Cardiac fibroblast (primary cell): ENCODE results near the gene STARD3NL.

Experiments used
- DNase-seq, 2 donors: peaks; one replicate each; pipeline versions ENCODE4 v3.0.0 to v3.0.0-alpha.2; 2010; ENCODE audit warnings: low read depth in 2 of 2
- H3K4me3 ChIP-seq, 2 donors: replicated peaks in 1 of 2; 1 replicate in 1 of 2; 2 replicates in 1 of 2; pipeline ENCODE4 v1.5.1; 2011; ENCODE audit warnings: low read depth in 2 of 2, low read length in 2 of 2, mild to moderate bottlenecking in 2 of 2, moderate library complexity in 1 of 2
- CTCF ChIP-seq: IDR thresholded peaks from one replicate; pipeline ENCODE4 v1.5.1; 2011; ENCODE audit warnings: low read depth, mild to moderate bottlenecking, low read length, inconsistent platforms

The STARD3NL gene

GRCh38 chr7:38181111-38181510 is 3.1 kb downstream of the STARD3NL start:
- DNase-seq, result no peak
- no peak for TF ChIP-seq CTCF
- H3K4me3 ChIP-seq, result no peak overlapping the region

GRCh38 chr7:38182450-38182849 is 4.4 kb downstream of the STARD3NL start:
- no peak overlapping the region for H3K4me3 ChIP-seq
- no peak for DNase-seq
- TF ChIP-seq CTCF, result no peak

- no peak for TF ChIP-seq CTCF
- peak; percentile 13 to 19 for DNase-seq
- H3K4me3 ChIP-seq, result no peak overlapping the region
Measured at GRCh38 chr7:38185395-38186307, 7.6 kb downstream of the STARD3NL start.

- peak; percentile 50 to 73 for DNase-seq
- no peak overlapping the region for H3K4me3 ChIP-seq
- no peak for TF ChIP-seq CTCF
Measured at GRCh38 chr7:38186593-38187314, 8.7 kb downstream of the STARD3NL start.

- no peak overlapping the region for H3K4me3 ChIP-seq
- TF ChIP-seq CTCF, result no peak
- no peak for DNase-seq
Measured at GRCh38 chr7:38187794-38188440, 9.9 kb downstream of the STARD3NL start.

GRCh38 chr7:38189231-38189938 is 11.3 kb downstream of the STARD3NL start:
- no peak for DNase-seq
- TF ChIP-seq CTCF, result no peak

More at GRCh38 chr7:38189231-38189938, 11.3 kb downstream of the STARD3NL start:
- H3K4me3 ChIP-seq, result no peak overlapping the region
